Measurements from ENCODE around the gene PALLD. TPM values are rescaled to one million over a fixed set of nuclear protein-coding genes. Genes with fewer than 3 reads are reported as not detected.

The PALLD gene
- total and polyA plus RNA-seq, 12 donors, result 169 to 1,537 (median 667) TPM

- peak overlapping the region in 1 of 10 donors; percentile 70 for H3K27ac ChIP-seq
Observed at GRCh38 chr4:168736860-168737805, 240.3 kb downstream of the PALLD start.

GRCh38 chr4:168737806-168738172 is 240.9 kb downstream of the PALLD start:
- ATAC-seq (no peak), DNase-seq (no peak)
- H3K27ac ChIP-seq, result peak overlapping the region in 1 of 10 donors; percentile 30
- intact Hi-C loops (cut with DNase I), result no loop called here
- H3K27me3 ChIP-seq, result no peaks in the 10 kb centered on the region
- no peaks in the 10 kb centered on the region for H3K36me3 ChIP-seq
- no peaks in the 10 kb centered on the region for H3K9me3 ChIP-seq
- no peak for TF ChIP-seq CTCF (IDR thresholded peaks at IDR 0.05)
- H3K4me1 ChIP-seq, result peaks cover 3 to 60% (median 32%) of the 10 kb centered on the region in 9 donors
- no peak overlapping the region for H3K4me3 ChIP-seq
- 92% methylated on average over 4 of the region's 4 CpGs for WGBS, 2 donors

More at GRCh38 chr4:168736860-168737805, 240.3 kb downstream of the PALLD start:
- no peak for TF ChIP-seq CTCF (IDR thresholded peaks at IDR 0.05)
- WGBS, 2 donors, result 46 to 51% methylated on average over 7 of the region's 7 CpGs
- Histone ChIP-seq H3K27me3 (no peaks in the 10 kb centered on the region), H3K9me3 (no peaks in the 10 kb centered on the region), H3K4me3 (no peak overlapping the region), H3K4me1 (peaks cover 3 to 55% (median 34%) of the 10 kb centered on the region in 9 donors), H3K36me3 (no peaks in the 10 kb centered on the region)
- intact Hi-C loops (cut with DNase I), result no loop called here
- DNase-seq, result no peak
- no peak for ATAC-seq

- intact Hi-C loops (cut with DNase I), result no loop called here
- Histone ChIP-seq H3K27me3 (no peaks in the 10 kb centered on the region), H3K9me3 (no peaks in the 10 kb centered on the region), H3K4me3 (no peak overlapping the region), H3K27ac (no peak overlapping the region), H3K4me1 (peaks cover 3 to 68% (median 45%) of the 10 kb centered on the region in 9 donors), H3K36me3 (no peaks in the 10 kb centered on the region)
- 34 to 47% methylated on average over 2 of the region's 2 CpGs for WGBS, 2 donors
- TF ChIP-seq CTCF (IDR thresholded peaks at IDR 0.05), result no peak
- ATAC-seq, result no peak
- DNase-seq, result no peak
Observed at GRCh38 chr4:168739886-168740285, 243.0 kb downstream of the PALLD start.

- H3K9me3 ChIP-seq, result no peaks in the 10 kb centered on the region
- no peaks in the 10 kb centered on the region for H3K36me3 ChIP-seq
- peaks cover 3 to 60% (median 38%) of the 10 kb centered on the region in 9 donors for H3K4me1 ChIP-seq
- WGBS, 2 donors, result 85 to 86% methylated on average over 3 of the region's 3 CpGs
- no peak overlapping the region for H3K27ac ChIP-seq
- no peaks in the 10 kb centered on the region for H3K27me3 ChIP-seq
- no peak for DNase-seq
- ATAC-seq, result no peak
- intact Hi-C loops (cut with DNase I), result no loop called here
- H3K4me3 ChIP-seq, result no peak overlapping the region
- no peak for TF ChIP-seq CTCF (IDR thresholded peaks at IDR 0.05)
Observed at GRCh38 chr4:168740691-168741090, 243.8 kb downstream of the PALLD start.
